Breast epithelium (tissue), 3 donors: Measurements from ENCODE around the gene REM2.
"Not testable (repeated sequence)": the region's sequence is repeated elsewhere in the genome, so short reads cannot be mapped to it uniquely, and the experiment has no call there.

ENCODE experiments used
- POLR2A ChIP-seq: fragments of 450-650 bp; IDR thresholded peaks from one replicate; pipeline ENCODE4 v1.6.1; 2016; ENCODE audit warnings: antibody characterized with exemption, mild to moderate bottlenecking, moderate library complexity
- POLR2AphosphoS5 ChIP-seq, 3 donors: sonication (generic); formaldehyde crosslinking; IDR thresholded peaks; one replicate each; pipeline ENCODE4 v1.6.1; 2017; ENCODE audit warnings: antibody characterized with exemption in 3 of 3
- TF ChIP-seq, protein P1 (sequence below), 3 donors: fragments of 450-650 bp; IDR thresholded peaks; one replicate each; pipeline ENCODE4 v1.5.1; 2016 to 2017; ENCODE audit warnings: antibody characterized with exemption in 3 of 3, mild to moderate bottlenecking in 3 of 3, moderate library complexity in 3 of 3

DNA sequence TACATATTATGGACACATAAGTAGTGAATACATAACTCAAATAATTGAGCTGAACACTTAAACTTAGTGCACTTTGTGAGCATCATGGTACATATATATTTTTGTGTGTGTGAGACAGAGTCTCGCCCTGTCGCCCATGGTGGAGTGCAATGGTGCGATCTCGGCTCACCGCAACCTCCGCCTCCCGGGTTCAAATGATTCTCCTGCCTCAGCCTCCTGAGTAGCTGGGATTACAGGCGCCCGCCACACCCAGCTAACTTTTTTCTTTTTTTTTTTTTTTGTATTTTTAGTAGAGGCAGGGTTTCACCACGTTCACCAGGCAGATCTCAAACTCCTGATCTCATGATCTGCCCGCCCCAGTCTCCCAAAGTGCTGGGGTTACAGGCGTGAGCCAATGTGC lies 30.8 kb upstream of the REM2 start:
- TF ChIP-seq, protein P1, sequence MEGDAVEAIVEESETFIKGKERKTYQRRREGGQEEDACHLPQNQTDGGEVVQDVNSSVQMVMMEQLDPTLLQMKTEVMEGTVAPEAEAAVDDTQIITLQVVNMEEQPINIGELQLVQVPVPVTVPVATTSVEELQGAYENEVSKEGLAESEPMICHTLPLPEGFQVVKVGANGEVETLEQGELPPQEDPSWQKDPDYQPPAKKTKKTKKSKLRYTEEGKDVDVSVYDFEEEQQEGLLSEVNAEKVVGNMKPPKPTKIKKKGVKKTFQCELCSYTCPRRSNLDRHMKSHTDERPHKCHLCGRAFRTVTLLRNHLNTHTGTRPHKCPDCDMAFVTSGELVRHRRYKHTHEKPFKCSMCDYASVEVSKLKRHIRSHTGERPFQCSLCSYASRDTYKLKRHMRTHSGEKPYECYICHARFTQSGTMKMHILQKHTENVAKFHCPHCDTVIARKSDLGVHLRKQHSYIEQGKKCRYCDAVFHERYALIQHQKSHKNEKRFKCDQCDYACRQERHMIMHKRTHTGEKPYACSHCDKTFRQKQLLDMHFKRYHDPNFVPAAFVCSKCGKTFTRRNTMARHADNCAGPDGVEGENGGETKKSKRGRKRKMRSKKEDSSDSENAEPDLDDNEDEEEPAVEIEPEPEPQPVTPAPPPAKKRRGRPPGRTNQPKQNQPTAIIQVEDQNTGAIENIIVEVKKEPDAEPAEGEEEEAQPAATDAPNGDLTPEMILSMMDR (IDR thresholded peaks at IDR 0.05) = not testable (repeated sequence)
- TF ChIP-seq POLR2AphosphoS5 (IDR thresholded peaks at IDR 0.05); POLR2A: not testable (repeated sequence)
